Measurements from ENCODE around the gene PELI3.
"Not testable (repeated sequence)": the region's sequence is repeated elsewhere in the genome, so short reads cannot be mapped to it uniquely, and the experiment has no call there.

Gene PELI3

DNA sequence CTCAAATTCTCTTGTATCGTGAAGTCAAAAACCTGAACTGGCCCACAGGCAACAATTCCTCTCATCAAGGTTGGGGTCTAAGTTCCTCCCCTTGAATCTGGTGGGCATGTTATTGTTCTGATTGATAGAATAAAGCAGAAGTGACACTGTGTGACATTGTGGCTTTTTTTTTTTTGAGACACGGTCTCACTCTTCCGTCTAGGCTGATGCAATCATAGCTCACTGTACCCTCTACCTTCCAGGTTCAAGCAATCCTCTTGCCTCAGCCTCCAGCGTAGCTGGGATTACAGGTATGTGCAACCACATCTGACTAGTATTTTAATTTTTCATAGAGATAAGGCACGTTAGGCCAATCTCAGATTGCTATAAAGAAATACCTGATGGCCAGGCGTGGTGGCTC, 8.9 kb upstream of the PELI3 start:
- DNase-seq (ENCODE audit: low spot score), result no peak
- Histone ChIP-seq H3K27ac (ENCODE audit: poor library complexity, severe bottlenecking) (no peak overlapping the region), H3K36me3 (ENCODE audit: low read depth) (no peaks in the 10 kb centered on the region), H3K9me3 (ENCODE audit: severe bottlenecking) (no peaks in the 10 kb centered on the region), H3K4me1 (ENCODE audit: insufficient read depth, poor library complexity, severe bottlenecking) (peaks cover 14% of the 10 kb centered on the region), H3K27me3 (ENCODE audit: insufficient read depth, poor library complexity, severe bottlenecking) (no peaks in the 10 kb centered on the region), H3K4me3 (ENCODE audit: severe bottlenecking) (no peak overlapping the region)
- no peak for ATAC-seq (ENCODE audit: low read depth)
- no peak for TF ChIP-seq CTCF (IDR thresholded peaks at IDR 0.05; ENCODE audit: poor library complexity, severe bottlenecking)

- no peak overlapping the region for H3K27ac ChIP-seq (ENCODE audit: poor library complexity, severe bottlenecking)
- no peaks in the 10 kb centered on the region for H3K27me3 ChIP-seq (ENCODE audit: insufficient read depth, poor library complexity, severe bottlenecking)
- no peaks in the 10 kb centered on the region for H3K36me3 ChIP-seq (ENCODE audit: low read depth)
- no peaks in the 10 kb centered on the region for H3K9me3 ChIP-seq (ENCODE audit: severe bottlenecking)
- ATAC-seq (ENCODE audit: low read depth), result no peak
- H3K4me3 ChIP-seq (ENCODE audit: severe bottlenecking), result no peak overlapping the region
- DNase-seq (ENCODE audit: low spot score), result no peak
- peaks cover 9% of the 10 kb centered on the region for H3K4me1 ChIP-seq (ENCODE audit: insufficient read depth, poor library complexity, severe bottlenecking)
- no peak for TF ChIP-seq CTCF (IDR thresholded peaks at IDR 0.05; ENCODE audit: poor library complexity, severe bottlenecking)
Measured at GRCh38 chr11:66459138-66459778, 7.4 kb upstream of the PELI3 start.

DNA sequence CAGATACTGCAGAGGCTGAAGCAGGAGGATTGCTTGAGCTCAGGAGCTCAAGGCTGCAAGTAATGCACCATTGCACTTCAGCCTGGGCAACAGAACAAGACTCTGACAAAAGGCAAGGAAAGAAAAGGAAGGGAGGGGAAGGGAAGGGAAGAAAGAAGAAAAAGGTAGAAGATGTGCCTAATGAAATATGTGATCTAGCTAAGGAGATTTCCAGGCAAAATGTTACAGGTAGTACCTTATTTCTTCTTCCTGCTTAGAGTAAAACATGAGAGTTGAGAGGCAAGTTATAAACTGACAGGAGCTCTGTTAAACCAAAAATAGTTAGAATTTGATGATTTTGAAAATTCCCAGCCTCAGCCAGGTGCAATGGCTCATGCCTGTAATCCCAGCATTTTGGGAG, 4.7 kb upstream of the PELI3 start:
- H3K4me1 ChIP-seq (ENCODE audit: insufficient read depth, poor library complexity, severe bottlenecking), result no peaks in the 10 kb centered on the region
- H3K4me3 ChIP-seq (ENCODE audit: severe bottlenecking), result no peak overlapping the region
- ATAC-seq (ENCODE audit: low read depth), result no peak
- no peaks in the 10 kb centered on the region for H3K9me3 ChIP-seq (ENCODE audit: severe bottlenecking)
- no peaks in the 10 kb centered on the region for H3K36me3 ChIP-seq (ENCODE audit: low read depth)
- TF ChIP-seq CTCF (IDR thresholded peaks at IDR 0.05; ENCODE audit: poor library complexity, severe bottlenecking), result no peak
- DNase-seq (ENCODE audit: low spot score), result no peak
- H3K27me3 ChIP-seq (ENCODE audit: insufficient read depth, poor library complexity, severe bottlenecking), result no peaks in the 10 kb centered on the region
- no peak overlapping the region for H3K27ac ChIP-seq (ENCODE audit: poor library complexity, severe bottlenecking)

DNA sequence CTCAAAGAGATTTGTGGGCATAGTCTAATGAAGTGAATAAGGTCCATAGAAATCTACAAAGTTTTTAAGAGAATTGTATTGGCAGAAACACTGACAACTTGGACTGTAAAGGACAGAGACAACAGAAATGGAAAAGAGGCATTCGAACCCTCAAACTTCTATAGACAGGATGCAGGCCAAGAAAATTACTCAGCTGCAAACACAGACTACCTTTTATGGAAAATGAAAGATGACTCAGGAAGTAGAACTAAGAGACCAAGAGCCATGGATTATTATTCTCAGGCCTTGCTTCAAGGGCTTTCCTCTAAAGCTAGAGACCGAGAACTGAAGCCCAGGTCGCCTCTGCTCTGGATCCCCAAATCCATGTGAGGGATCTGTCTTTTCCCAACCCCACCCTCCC, 3.8 kb upstream of the PELI3 start:
- Histone ChIP-seq H3K36me3 (ENCODE audit: low read depth) (no peaks in the 10 kb centered on the region), H3K4me3 (ENCODE audit: severe bottlenecking) (no peak overlapping the region), H3K9me3 (ENCODE audit: severe bottlenecking) (no peaks in the 10 kb centered on the region), H3K27ac (ENCODE audit: poor library complexity, severe bottlenecking) (no peak overlapping the region), H3K27me3 (ENCODE audit: insufficient read depth, poor library complexity, severe bottlenecking) (no peaks in the 10 kb centered on the region), H3K4me1 (ENCODE audit: insufficient read depth, poor library complexity, severe bottlenecking) (no peaks in the 10 kb centered on the region)
- no peak for TF ChIP-seq CTCF (IDR thresholded peaks at IDR 0.05; ENCODE audit: poor library complexity, severe bottlenecking)
- ATAC-seq (ENCODE audit: low read depth), result no peak
- no peak for DNase-seq (ENCODE audit: low spot score)

- H3K27me3 ChIP-seq (ENCODE audit: insufficient read depth, poor library complexity, severe bottlenecking); H3K27ac ChIP-seq (ENCODE audit: poor library complexity, severe bottlenecking); H3K4me3 ChIP-seq (ENCODE audit: severe bottlenecking); ATAC-seq (ENCODE audit: low read depth); H3K4me1 ChIP-seq (ENCODE audit: insufficient read depth, poor library complexity, severe bottlenecking); H3K36me3 ChIP-seq (ENCODE audit: low read depth); H3K9me3 ChIP-seq (ENCODE audit: severe bottlenecking); DNase-seq (ENCODE audit: low spot score): not testable (repeated sequence)
Measured at GRCh38 chr11:66464116-66464515, 2.6 kb upstream of the PELI3 start.

All from RWPE2 (cell line).